ENCODE results near the gene SH3BP2.

SH3BP2 gene

GRCh38 chr4:2856266-2856665, 63.4 kb downstream of the SH3BP2 start:
- no peak for DNase-seq (ENCODE audit: low read depth in 2 of 2)

GRCh38 chr4:2857349-2857927, 64.6 kb downstream of the SH3BP2 start:
- no peak for DNase-seq (ENCODE audit: low read depth in 2 of 2)

GRCh38 chr4:2858451-2859217, 65.7 kb downstream of the SH3BP2 start:
- no peak for DNase-seq (ENCODE audit: low read depth in 2 of 2)

- no peak for DNase-seq (ENCODE audit: low read depth in 2 of 2)
Measured at GRCh38 chr4:2859514-2859913, 66.6 kb downstream of the SH3BP2 start.

GRCh38 chr4:2860391-2861348, 67.8 kb downstream of the SH3BP2 start:
- DNase-seq (ENCODE audit: low read depth in 2 of 2) = no peak

- no peak for DNase-seq (ENCODE audit: low read depth in 2 of 2)
Measured at GRCh38 chr4:2861631-2862436, 68.9 kb downstream of the SH3BP2 start.

- DNase-seq (ENCODE audit: low read depth in 2 of 2) = no peak
Measured at GRCh38 chr4:2862528-2862927, 69.6 kb downstream of the SH3BP2 start.

- no peak for DNase-seq (ENCODE audit: low read depth in 2 of 2)
Measured at GRCh38 chr4:2863649-2864048, 70.8 kb downstream of the SH3BP2 start.

GRCh38 chr4:2865196-2865780, 72.4 kb downstream of the SH3BP2 start:
- DNase-seq (ENCODE audit: low read depth in 2 of 2) = no peak

- no peak for DNase-seq (ENCODE audit: low read depth in 2 of 2)
Measured at GRCh38 chr4:2866160-2866861, 73.4 kb downstream of the SH3BP2 start.

- DNase-seq (ENCODE audit: low read depth in 2 of 2) = no peak
Measured at GRCh38 chr4:2866891-2867290, 74.0 kb downstream of the SH3BP2 start.

GRCh38 chr4:2867758-2868491, 75.0 kb downstream of the SH3BP2 start:
- no peak for DNase-seq (ENCODE audit: low read depth in 2 of 2)

GRCh38 chr4:2868877-2869487, 76.1 kb downstream of the SH3BP2 start:
- DNase-seq (ENCODE audit: low read depth in 2 of 2) = no peak

- no peak for DNase-seq (ENCODE audit: low read depth in 2 of 2)
Measured at GRCh38 chr4:2869659-2870058, 76.8 kb downstream of the SH3BP2 start.

- no peak for DNase-seq (ENCODE audit: low read depth in 2 of 2)
Measured at GRCh38 chr4:2870082-2870481, 77.2 kb downstream of the SH3BP2 start.

- DNase-seq (ENCODE audit: low read depth in 2 of 2) = no peak
Measured at GRCh38 chr4:2871466-2871865, 78.6 kb downstream of the SH3BP2 start.

- DNase-seq (ENCODE audit: low read depth in 2 of 2) = no peak
Measured at GRCh38 chr4:2871911-2872310, 79.0 kb downstream of the SH3BP2 start.

GRCh38 chr4:2873329-2873728, 80.4 kb downstream of the SH3BP2 start:
- DNase-seq (ENCODE audit: low read depth in 2 of 2) = no peak

GRCh38 chr4:2874861-2875260, 82.0 kb downstream of the SH3BP2 start:
- DNase-seq (ENCODE audit: low read depth in 2 of 2) = no peak
